Panc1 (cell line): Measurements from ENCODE around the gene BBS5. TPM values are rescaled to one million over a fixed set of nuclear protein-coding genes. Genes with fewer than 3 reads are reported as not detected.
"Not testable (repeated sequence)": the region's sequence is repeated elsewhere in the genome, so short reads cannot be mapped to it uniquely, and the experiment has no call there.

Experiments used
- ATAC-seq: fragments of 200-7000 bp; cut with Tn5 transposase; 2 replicates; pipeline ENCODE4 v1.9.1; 2020; ENCODE audit warnings: mild to moderate bottlenecking, moderate library complexity
- BruUV-seq: library from RNA; stranded (reverse); fragments of 400-500 nt; replicated peaks from 2 replicates; lab custom pipeline; 2021; lab: Mats Ljungman, UMichigan
- CTCF ChIA-PET: fragments of 300-600 bp; sonication (Branson Sonifier 250); formaldehyde crosslinking; loops from one replicate; lab custom pipeline; 2022; ENCODE audit warnings: antibody characterized with exemption; lab: Charles Lee
- POLR2A ChIA-PET: fragments of 300-600 bp; sonication (Branson Sonifier 250); formaldehyde crosslinking; loops from one replicate; lab custom pipeline; 2022; ENCODE audit warnings: antibody characterized with exemption; lab: Charles Lee
- DNase-seq: peaks from one replicate; pipeline ENCODE4 v3.0.0-alpha.2; 2010; ENCODE audit warnings: low read depth, low spot score
- H3K27ac ChIP-seq: 2 replicates; pipeline ENCODE4 v1.5.1; 2011; ENCODE audit warnings: mild to moderate bottlenecking, low read length, inconsistent platforms
- H3K27me3 ChIP-seq: fragments of 200-500 bp; sonication (Bioruptor generic); 2 replicates; pipeline ENCODE4 v1.6.0; 2014; ENCODE audit warnings: low read length, inconsistent platforms; ENCODE audit not compliant: control insufficient read depth, insufficient read depth
- H3K36me3 ChIP-seq: fragments of 200-500 bp; sonication (Bioruptor generic); 2 replicates; pipeline ENCODE4 v1.5.1; 2014; ENCODE audit warnings: inconsistent platforms, mild to moderate bottlenecking, low read length, moderate library complexity; ENCODE audit not compliant: control insufficient read depth, insufficient read depth
- H3K4me1 ChIP-seq: 2 replicates; pipeline ENCODE4 v1.5.1; 2011; ENCODE audit warnings: inconsistent platforms, mild to moderate bottlenecking, low read length, moderate library complexity; ENCODE audit not compliant: control insufficient read depth, insufficient read depth
- H3K4me3 ChIP-seq, 2 experiments: 2 replicates each; pipeline ENCODE4 v1.5.1; 2011 to 2012; ENCODE audit warnings: low read depth in 2 of 2, low read length in 2 of 2, mild to moderate bottlenecking in 2 of 2, inconsistent platforms in 1 of 2, moderate library complexity in 1 of 2
- H3K9me3 ChIP-seq: fragments of 200-500 bp; sonication (Bioruptor generic); 2 replicates; pipeline ENCODE4 v1.5.1; 2014; ENCODE audit warnings: low read depth, mild to moderate bottlenecking, inconsistent platforms, low read length, moderate library complexity; ENCODE audit not compliant: control insufficient read depth, insufficient read depth
- POLR2AphosphoS5 ChIP-seq: IDR thresholded peaks from 2 replicates; pipeline ENCODE4 v1.6.1; 2012; ENCODE audit warnings: mild to moderate bottlenecking, low read depth, low read length, moderate library complexity
- SIN3A ChIP-seq: IDR thresholded peaks from 2 replicates; pipeline ENCODE4 v1.6.1; 2012; ENCODE audit warnings: low read depth, mild to moderate bottlenecking, low read length, moderate library complexity, borderline replicate concordance; ENCODE audit not compliant: insufficient read depth
- TCF7L2 ChIP-seq: IDR thresholded peaks from 2 replicates; pipeline ENCODE4 v1.6.1; 2011; ENCODE audit warnings: mild to moderate bottlenecking, low read depth, low read length, inconsistent platforms
- in situ Hi-C: cut with HindIII; loops from 2 replicates; pipeline ENCODE4 v1.10.0; 2016; ENCODE audit warnings: low sequenced_read_pairs, low pct_unique_long_range_greater_than_20kb
- intact Hi-C: fragments of 100-400 bp; cut with micrococcal nuclease; formaldehyde crosslinking; loops from one replicate; pipeline ENCODE4 v1.10.0; 2022; ENCODE audit not compliant: unreplicated experiment
- total RNA-seq: library from RNA; stranded (reverse); gene quantifications from one replicate; pipeline ENCODE4 v1.2.1, GENCODE V29; 2021; ENCODE audit not compliant: unreplicated experiment
- TF ChIP-seq, protein P1 (sequence below): fragments of 450-650 bp; IDR thresholded peaks from 2 replicates; pipeline ENCODE4 v1.5.1; 2017; ENCODE audit warnings: mild to moderate bottlenecking
- TF ChIP-seq, protein P2 (sequence below), 2 experiments: IDR thresholded peaks; 2 replicates each; pipeline ENCODE4 v1.6.1; 2011 to 2012; ENCODE audit warnings: low read depth in 2 of 2, control low read depth in 1 of 2, low read length in 1 of 2, mild to moderate bottlenecking in 1 of 2, moderate library complexity in 1 of 2; ENCODE audit not compliant: insufficient read depth in 1 of 2

Gene BBS5
- total RNA-seq, 1 experiment from 2014 or later = 7.5 TPM

DNA sequence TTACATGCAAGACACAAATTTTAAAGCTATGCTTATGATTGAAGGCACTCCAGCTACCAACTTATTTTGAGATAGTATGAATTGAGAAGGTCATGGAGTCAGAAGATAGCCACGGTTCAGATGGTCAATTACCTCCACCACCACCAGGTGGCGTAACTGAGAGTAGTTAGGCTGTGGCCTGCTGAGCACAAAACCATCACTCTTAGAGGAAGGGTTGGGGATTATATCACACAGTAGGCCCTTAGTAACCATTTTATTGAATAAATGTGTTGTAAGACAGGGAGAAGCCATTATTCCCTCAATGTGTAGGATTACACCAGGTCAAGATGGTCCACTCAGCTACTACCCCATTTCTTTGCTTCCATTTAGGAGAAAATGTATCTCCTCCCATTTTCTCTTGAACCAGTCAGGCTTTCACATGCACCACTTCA lies 49.0 kb downstream of the BBS5 start:
- H3K27ac ChIP-seq = no peak overlapping the region
- no peaks in the 10 kb centered on the region for H3K9me3 ChIP-seq
- H3K27me3 ChIP-seq = no peaks in the 10 kb centered on the region
- no peaks in the 10 kb centered on the region for H3K4me1 ChIP-seq
- H3K36me3 ChIP-seq = no peaks in the 10 kb centered on the region
- TF ChIP-seq, protein P1, sequence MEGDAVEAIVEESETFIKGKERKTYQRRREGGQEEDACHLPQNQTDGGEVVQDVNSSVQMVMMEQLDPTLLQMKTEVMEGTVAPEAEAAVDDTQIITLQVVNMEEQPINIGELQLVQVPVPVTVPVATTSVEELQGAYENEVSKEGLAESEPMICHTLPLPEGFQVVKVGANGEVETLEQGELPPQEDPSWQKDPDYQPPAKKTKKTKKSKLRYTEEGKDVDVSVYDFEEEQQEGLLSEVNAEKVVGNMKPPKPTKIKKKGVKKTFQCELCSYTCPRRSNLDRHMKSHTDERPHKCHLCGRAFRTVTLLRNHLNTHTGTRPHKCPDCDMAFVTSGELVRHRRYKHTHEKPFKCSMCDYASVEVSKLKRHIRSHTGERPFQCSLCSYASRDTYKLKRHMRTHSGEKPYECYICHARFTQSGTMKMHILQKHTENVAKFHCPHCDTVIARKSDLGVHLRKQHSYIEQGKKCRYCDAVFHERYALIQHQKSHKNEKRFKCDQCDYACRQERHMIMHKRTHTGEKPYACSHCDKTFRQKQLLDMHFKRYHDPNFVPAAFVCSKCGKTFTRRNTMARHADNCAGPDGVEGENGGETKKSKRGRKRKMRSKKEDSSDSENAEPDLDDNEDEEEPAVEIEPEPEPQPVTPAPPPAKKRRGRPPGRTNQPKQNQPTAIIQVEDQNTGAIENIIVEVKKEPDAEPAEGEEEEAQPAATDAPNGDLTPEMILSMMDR = peak; percentile 89
- no peak for TF ChIP-seq SIN3A
- intact Hi-C loops = no loop called here
- peak; percentile 88; the same call in 1 of the 2 replicates for ATAC-seq
- no peak overlapping the region for H3K4me3 ChIP-seq
- DNase-seq = peak; percentile 54
- ChIA-PET POLR2A (no interaction called here), CTCF (interaction anchor here (0.6 kb wide), 1 partner anchor 196 kb away, joined by 6 read pairs; no protein-coding TSS in a partner anchor)
- no TSS peak for BruUV-seq
- in situ Hi-C loops = no loop called here

DNA sequence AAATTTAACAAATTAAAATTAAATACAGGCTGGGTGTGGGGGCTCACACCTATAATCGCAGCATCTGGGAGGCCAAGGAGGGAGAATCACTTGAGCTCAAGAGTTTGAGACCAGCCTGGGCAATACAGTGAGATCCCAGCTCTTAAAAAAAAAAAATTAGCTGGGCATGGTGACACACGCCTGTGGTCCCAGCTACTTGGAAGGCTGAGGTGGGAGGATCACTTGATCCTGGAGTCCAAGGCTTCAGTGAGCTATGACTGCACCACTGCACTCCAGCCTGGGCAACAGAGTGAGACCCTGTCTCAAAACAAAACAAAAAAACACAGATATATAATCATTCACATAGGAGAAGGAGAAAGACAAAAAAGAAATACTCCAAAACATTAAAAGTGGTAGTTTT lies 60.2 kb downstream of the BBS5 start:
- CTCF ChIA-PET, in situ Hi-C loops: not testable (repeated sequence)

DNA sequence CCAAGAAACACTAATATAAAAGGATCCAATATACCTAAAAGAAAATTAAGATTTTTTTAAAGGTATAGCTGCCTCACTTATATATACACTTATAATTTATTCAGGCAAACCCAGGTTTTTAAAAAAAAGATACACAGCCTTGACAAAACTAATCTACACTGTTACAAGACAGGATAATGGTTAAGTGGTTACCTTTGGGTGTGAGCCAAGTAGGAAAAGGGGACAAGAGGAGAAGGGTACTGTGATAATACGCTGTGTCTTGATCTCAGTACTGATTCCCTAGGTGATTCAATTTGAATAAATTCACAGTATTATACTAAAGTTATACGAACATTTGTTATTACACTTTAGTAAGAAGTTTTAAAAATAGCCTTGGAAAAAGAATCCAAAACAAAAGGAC lies 60.9 kb downstream of the BBS5 start:
- in situ Hi-C loops (no loop called here), intact Hi-C loops (no loop called here)
- Histone ChIP-seq H3K36me3 (no peaks in the 10 kb centered on the region), H3K9me3 (no peaks in the 10 kb centered on the region), H3K27me3 (no peaks in the 10 kb centered on the region), H3K4me3 (no peak overlapping the region), H3K4me1 (no peaks in the 10 kb centered on the region), H3K27ac (no peak overlapping the region)
- no peak for DNase-seq
- TF ChIP-seq, protein P1 = no peak
- TF ChIP-seq TCF7L2 (no peak), SIN3A (no peak), POLR2AphosphoS5 (no peak)
- TF ChIP-seq, protein P2, sequence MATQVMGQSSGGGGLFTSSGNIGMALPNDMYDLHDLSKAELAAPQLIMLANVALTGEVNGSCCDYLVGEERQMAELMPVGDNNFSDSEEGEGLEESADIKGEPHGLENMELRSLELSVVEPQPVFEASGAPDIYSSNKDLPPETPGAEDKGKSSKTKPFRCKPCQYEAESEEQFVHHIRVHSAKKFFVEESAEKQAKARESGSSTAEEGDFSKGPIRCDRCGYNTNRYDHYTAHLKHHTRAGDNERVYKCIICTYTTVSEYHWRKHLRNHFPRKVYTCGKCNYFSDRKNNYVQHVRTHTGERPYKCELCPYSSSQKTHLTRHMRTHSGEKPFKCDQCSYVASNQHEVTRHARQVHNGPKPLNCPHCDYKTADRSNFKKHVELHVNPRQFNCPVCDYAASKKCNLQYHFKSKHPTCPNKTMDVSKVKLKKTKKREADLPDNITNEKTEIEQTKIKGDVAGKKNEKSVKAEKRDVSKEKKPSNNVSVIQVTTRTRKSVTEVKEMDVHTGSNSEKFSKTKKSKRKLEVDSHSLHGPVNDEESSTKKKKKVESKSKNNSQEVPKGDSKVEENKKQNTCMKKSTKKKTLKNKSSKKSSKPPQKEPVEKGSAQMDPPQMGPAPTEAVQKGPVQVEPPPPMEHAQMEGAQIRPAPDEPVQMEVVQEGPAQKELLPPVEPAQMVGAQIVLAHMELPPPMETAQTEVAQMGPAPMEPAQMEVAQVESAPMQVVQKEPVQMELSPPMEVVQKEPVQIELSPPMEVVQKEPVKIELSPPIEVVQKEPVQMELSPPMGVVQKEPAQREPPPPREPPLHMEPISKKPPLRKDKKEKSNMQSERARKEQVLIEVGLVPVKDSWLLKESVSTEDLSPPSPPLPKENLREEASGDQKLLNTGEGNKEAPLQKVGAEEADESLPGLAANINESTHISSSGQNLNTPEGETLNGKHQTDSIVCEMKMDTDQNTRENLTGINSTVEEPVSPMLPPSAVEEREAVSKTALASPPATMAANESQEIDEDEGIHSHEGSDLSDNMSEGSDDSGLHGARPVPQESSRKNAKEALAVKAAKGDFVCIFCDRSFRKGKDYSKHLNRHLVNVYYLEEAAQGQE (IDR thresholded peaks at IDR 0.05; ENCODE audit: insufficient read depth in 1 of 2, low read depth in 2 of 2, low read length in 1 of 2) = no peak
- no peak for ATAC-seq
- CTCF ChIA-PET = no interaction called here
- POLR2A ChIA-PET = no interaction called here
- no TSS peak for BruUV-seq

More for the DNA sequence above, 60.2 kb downstream of the BBS5 start:
- POLR2A ChIA-PET, DNase-seq, H3K27me3 ChIP-seq, ATAC-seq, H3K9me3 ChIP-seq, H3K4me1 ChIP-seq, H3K4me3 ChIP-seq, H3K36me3 ChIP-seq, BruUV-seq, H3K27ac ChIP-seq, intact Hi-C loops: not testable (repeated sequence)
